GM19467 (cell line): Measurements from ENCODE around the gene NPPC.
"Not testable (repeated sequence)": the region's sequence is repeated elsewhere in the genome, so short reads cannot be mapped to it uniquely, and the experiment has no call there.

Experiments
- ATAC-seq: cut with Tn5 transposase; IDR thresholded peaks from one replicate; pipeline ENCODE4 v1.9.1; 2021; ENCODE audit warnings: mild to moderate bottlenecking, moderate library complexity; ENCODE audit not compliant: unreplicated experiment

Gene NPPC

GRCh38 chr2:231890896-231891513, 35.2 kb downstream of the NPPC start:
- no peak for ATAC-seq

- no peak for ATAC-seq
Measured at GRCh38 chr2:231887756-231888155, 38.4 kb downstream of the NPPC start.

- no peak for ATAC-seq
Measured at GRCh38 chr2:231886071-231886681, 40.0 kb downstream of the NPPC start.

GRCh38 chr2:231884438-231885140, 41.6 kb downstream of the NPPC start:
- ATAC-seq, result no peak

- no peak for ATAC-seq
Measured at GRCh38 chr2:231883468-231883881, 42.7 kb downstream of the NPPC start.

GRCh38 chr2:231882646-231883045, 43.5 kb downstream of the NPPC start:
- ATAC-seq, result no peak

GRCh38 chr2:231880371-231880770, 45.8 kb downstream of the NPPC start:
- ATAC-seq, result not testable (repeated sequence)

GRCh38 chr2:231879216-231879615, 47.0 kb downstream of the NPPC start:
- ATAC-seq, result no peak

DNA sequence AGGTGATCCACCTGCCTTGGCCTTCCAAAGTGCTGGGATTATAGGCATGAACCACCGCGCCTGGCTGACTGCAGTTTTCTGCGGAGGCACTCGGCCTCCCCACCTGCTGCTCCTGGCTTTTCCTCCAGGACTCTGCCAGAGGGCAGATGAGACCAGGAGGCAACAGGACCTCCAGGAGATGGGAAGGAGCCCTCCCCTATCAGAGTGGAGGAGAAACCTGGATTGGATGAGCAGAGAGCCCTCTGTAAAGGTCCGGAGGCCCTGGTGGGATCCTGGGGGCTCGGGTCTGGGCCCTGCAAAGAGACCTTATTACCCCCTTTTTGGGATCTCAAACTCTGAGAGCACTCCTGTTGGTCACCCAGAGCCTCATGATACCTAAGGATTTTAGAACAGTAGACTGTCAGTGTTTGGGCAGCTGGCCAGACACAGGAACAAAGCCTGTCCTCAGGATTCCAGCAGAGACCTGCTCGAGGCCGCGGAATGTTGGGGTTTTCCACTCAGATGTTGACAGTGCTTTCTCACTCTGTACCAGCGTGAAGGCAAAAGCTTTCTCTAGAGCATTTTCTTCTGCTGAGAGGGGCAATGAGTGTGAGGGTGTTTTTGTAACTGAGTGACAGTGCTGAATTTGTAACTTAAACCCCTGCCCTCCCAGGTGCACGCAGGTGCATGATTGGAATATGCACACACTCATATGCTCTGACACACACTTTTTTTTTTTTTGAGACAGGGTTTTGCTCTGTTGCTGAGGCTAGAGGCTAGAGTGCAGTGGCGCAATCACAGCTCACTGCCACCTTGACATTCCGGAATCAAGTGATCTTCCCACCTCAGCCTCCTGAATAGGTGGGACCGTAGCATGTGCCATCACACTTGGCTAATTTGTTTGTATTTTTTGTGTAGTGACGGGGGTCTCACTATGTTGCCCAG, 48.4 kb downstream of the NPPC start:
- ATAC-seq, result no peak

- no peak for ATAC-seq
Measured at GRCh38 chr2:231874944-231875343, 51.3 kb downstream of the NPPC start.
